NT2/D1 (cell line): Measurements from ENCODE around the gene KIR2DL4.
"Not testable (repeated sequence)": the region's sequence is repeated elsewhere in the genome, so short reads cannot be mapped to it uniquely, and the experiment has no call there.

Experiments used
- DNase-seq: peaks from one replicate; pipeline ENCODE4 v3.0.0-alpha.2; 2011; ENCODE audit warnings: low read depth, low spot score
- H3K27me3 ChIP-seq: 2 replicates; pipeline ENCODE4 v1.6.0; 2011; ENCODE audit warnings: mild to moderate bottlenecking; ENCODE audit not compliant: insufficient read length, insufficient read depth
- H3K36me3 ChIP-seq: 2 replicates; pipeline ENCODE4 v1.6.1; 2011; ENCODE audit warnings: mild to moderate bottlenecking, low read length, mixed read lengths; ENCODE audit not compliant: insufficient read depth, insufficient read length
- H3K4me1 ChIP-seq: 2 replicates; pipeline ENCODE4 v1.5.1; 2011; ENCODE audit not compliant: insufficient read depth, insufficient read length
- H3K4me3 ChIP-seq: 2 replicates; pipeline ENCODE4 v1.5.1; 2011; ENCODE audit warnings: low read depth; ENCODE audit not compliant: insufficient read length
- H3K9ac ChIP-seq: 2 replicates; pipeline ENCODE4 v1.6.0; 2011; ENCODE audit warnings: low read depth; ENCODE audit not compliant: insufficient read length
- H3K9me3 ChIP-seq: 2 replicates; pipeline ENCODE4 v1.5.1; 2011; ENCODE audit warnings: mild to moderate bottlenecking, low read length; ENCODE audit not compliant: insufficient read depth
- SUZ12 ChIP-seq: IDR thresholded peaks from 2 replicates; pipeline ENCODE4 v1.6.1; 2011; ENCODE audit not compliant: insufficient read length, insufficient read depth; ENCODE audit errors: extremely low read depth
- YY1 ChIP-seq: IDR thresholded peaks from 2 replicates; pipeline ENCODE4 v1.6.1; 2011; ENCODE audit not compliant: insufficient read length, insufficient read depth
- ZNF274 ChIP-seq: IDR thresholded peaks from 2 replicates; pipeline ENCODE4 v1.6.1; 2011; ENCODE audit warnings: mild to moderate bottlenecking, low read depth, low read length

Gene KIR2DL4

GRCh38 chr19:54775830-54776229 lies 27.6 kb upstream of the KIR2DL4 start:
- H3K4me3 ChIP-seq, DNase-seq, H3K4me1 ChIP-seq, H3K9me3 ChIP-seq, H3K36me3 ChIP-seq, H3K9ac ChIP-seq, H3K27me3 ChIP-seq: not testable (repeated sequence)

- DNase-seq, H3K27me3 ChIP-seq, H3K4me3 ChIP-seq, H3K4me1 ChIP-seq, H3K9ac ChIP-seq, H3K36me3 ChIP-seq, H3K9me3 ChIP-seq: not testable (repeated sequence)
Measured at GRCh38 chr19:54777851-54778250, 25.6 kb upstream of the KIR2DL4 start.

GRCh38 chr19:54778896-54779295 lies 24.5 kb upstream of the KIR2DL4 start:
- not testable (repeated sequence) for DNase-seq, H3K9me3 ChIP-seq, H3K4me3 ChIP-seq, H3K9ac ChIP-seq, H3K36me3 ChIP-seq, H3K4me1 ChIP-seq, H3K27me3 ChIP-seq

GRCh38 chr19:54782916-54783315 lies 20.5 kb upstream of the KIR2DL4 start:
- not testable (repeated sequence) for H3K4me3 ChIP-seq, H3K9ac ChIP-seq, DNase-seq, H3K27me3 ChIP-seq, H3K9me3 ChIP-seq, H3K36me3 ChIP-seq, H3K4me1 ChIP-seq

GRCh38 chr19:54786091-54786723 lies 17.2 kb upstream of the KIR2DL4 start:
- H3K9me3 ChIP-seq, H3K4me3 ChIP-seq, H3K4me1 ChIP-seq, H3K9ac ChIP-seq, H3K36me3 ChIP-seq, DNase-seq: not testable (repeated sequence)
- H3K27me3 ChIP-seq: peaks cover 19% of the 10 kb centered on the region

- not testable (repeated sequence) for H3K36me3 ChIP-seq, H3K9me3 ChIP-seq, H3K4me3 ChIP-seq, H3K9ac ChIP-seq, DNase-seq, H3K4me1 ChIP-seq
- peaks cover 27% of the 10 kb centered on the region for H3K27me3 ChIP-seq
Measured at GRCh38 chr19:54788154-54788553, 15.3 kb upstream of the KIR2DL4 start.

GRCh38 chr19:54790711-54791110 lies 12.7 kb upstream of the KIR2DL4 start:
- Histone ChIP-seq H3K36me3 (no peaks in the 10 kb centered on the region), H3K9me3 (no peaks in the 10 kb centered on the region), H3K27me3 (peaks cover 30% of the 10 kb centered on the region), H3K9ac (no peak overlapping the region), H3K4me1 (no peaks in the 10 kb centered on the region), H3K4me3 (no peak overlapping the region)
- no peak for DNase-seq
- TF ChIP-seq ZNF274 (no peak), YY1 (no peak), SUZ12 (no peak)

GRCh38 chr19:54791476-54791875 lies 11.9 kb upstream of the KIR2DL4 start:
- Histone ChIP-seq H3K36me3 (no peaks in the 10 kb centered on the region), H3K27me3 (peaks cover 30% of the 10 kb centered on the region), H3K9me3 (no peaks in the 10 kb centered on the region), H3K4me1 (no peaks in the 10 kb centered on the region), H3K4me3 (no peak overlapping the region), H3K9ac (no peak overlapping the region)
- no peak for TF ChIP-seq ZNF274
- no peak for TF ChIP-seq SUZ12
- no peak for TF ChIP-seq YY1
- no peak for DNase-seq
